Measurements from ENCODE around the gene PRR9.

The PRR9 gene

DNA sequence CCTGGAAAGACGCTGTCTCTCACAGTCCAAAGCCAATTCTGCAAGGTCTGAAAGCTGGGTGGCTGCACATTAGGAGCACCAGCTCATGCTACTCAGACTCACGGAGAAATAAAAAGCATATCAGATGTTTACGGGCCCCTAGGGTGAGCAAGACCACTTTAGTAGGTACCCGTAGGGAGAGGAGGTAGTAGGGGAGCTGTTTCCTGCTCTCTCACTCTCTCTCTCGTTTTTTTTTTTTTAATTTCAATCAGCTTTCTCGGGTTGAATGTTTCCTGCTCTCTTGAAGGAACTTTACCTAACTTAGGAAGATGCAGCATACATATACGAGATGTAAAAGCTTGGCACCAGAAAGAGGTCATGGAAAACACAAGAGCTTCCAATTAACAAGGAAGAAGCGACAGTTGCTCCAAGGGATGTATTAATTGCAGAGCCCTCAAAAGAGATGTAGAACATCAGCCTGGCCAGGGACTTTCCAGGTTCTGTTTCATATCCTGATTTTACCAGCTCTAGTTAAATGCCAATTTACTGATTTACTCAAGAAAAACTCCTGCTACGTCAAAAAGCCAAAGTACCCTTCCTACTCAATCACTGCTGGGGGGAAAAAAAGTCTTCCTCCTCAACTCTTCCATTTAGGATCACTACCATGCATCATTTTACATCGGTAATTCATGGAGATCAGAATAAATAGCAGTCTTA lies 45.2 kb downstream of the PRR9 start:
- DNase-seq (ENCODE audit: low read depth in 1 of 2, low spot score in 1 of 2), result no peak

DNA sequence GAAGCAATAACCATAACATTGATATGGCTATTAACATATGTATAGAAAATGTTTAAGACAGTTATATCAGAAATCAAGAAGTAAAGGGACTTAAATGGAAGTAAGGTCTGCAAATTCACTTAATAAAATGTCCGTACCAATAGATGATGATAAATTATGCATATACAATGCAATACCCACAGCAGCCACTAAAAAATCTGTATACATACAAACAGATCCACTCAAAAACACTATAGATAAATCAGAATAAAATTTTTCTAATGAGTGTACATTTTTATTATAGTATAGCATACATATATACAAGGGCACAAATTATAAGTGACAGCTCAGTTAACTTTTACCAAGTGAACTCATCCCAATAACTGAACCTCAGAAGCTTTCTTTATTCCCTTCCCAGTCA lies 48.1 kb downstream of the PRR9 start:
- no peak for DNase-seq (ENCODE audit: low read depth in 1 of 2, low spot score in 1 of 2)

All from activated CD4-positive, alpha-beta T cell treated with anti-CD3 and anti-CD28 coated beads, Interleukin-2, amount 50 U/mL, for 24 hours (primary cell).